ENCODE data around the gene CRKL.
"Not testable (repeated sequence)": the region's sequence is repeated elsewhere in the genome, so short reads cannot be mapped to it uniquely, and the experiment has no call there.

Gene CRKL

DNA sequence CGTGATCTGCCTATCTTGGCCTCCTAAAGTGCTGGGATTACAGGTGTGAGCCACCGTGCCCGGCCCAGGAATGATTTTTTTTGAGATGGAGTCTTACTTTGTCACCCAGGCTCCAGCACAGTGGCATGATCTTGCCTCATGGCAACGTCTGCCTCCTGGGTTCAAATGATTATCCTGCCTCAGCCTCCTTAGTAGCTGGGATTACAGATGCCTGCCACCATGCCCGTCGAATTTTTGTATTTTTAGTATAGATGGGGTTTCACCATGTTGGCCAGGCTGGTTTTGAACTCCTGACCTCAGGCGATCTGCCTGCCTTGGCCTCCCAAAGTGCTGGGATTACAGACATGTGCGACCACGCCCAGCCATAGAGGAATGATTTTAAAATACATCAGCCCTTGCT lies 17.8 kb downstream of the CRKL start:
- DNase-seq = not testable (repeated sequence)

DNA sequence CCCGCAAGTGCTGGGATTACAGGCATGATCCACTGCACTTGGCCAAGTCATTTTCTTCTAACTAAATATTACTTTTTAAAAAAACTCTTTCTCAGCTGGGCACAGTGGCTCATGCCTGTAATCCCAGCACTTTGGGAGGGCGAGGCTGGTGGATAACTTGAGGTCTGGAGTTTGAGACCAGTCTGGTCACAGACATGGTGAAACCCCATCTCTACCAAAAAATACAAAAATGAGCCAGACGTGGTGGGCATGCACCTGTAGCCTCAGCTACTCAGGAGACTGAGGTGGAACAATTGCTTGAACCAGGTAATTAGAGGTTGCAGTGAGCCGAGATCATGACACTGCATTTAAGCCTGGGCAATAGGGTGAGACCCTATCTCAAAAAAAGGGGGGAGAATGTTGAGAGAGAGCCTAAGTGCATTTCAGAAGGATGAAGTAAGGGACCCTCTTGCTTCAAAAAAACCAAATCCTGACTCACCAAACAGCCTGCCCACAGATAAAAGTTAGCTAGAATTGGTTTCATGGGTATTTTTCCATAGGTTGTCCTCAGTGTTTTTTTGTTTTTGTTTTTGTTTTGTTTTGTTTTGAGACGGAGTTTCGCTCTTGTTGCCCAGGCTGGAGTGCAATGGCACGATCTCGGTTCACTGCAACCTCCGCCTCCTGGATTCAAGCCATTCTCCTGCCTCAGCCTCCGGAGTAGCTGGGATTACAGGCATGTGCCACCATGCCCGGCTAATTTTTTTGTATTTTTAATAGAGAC lies 18.8 kb downstream of the CRKL start:
- DNase-seq = not testable (repeated sequence)

DNA sequence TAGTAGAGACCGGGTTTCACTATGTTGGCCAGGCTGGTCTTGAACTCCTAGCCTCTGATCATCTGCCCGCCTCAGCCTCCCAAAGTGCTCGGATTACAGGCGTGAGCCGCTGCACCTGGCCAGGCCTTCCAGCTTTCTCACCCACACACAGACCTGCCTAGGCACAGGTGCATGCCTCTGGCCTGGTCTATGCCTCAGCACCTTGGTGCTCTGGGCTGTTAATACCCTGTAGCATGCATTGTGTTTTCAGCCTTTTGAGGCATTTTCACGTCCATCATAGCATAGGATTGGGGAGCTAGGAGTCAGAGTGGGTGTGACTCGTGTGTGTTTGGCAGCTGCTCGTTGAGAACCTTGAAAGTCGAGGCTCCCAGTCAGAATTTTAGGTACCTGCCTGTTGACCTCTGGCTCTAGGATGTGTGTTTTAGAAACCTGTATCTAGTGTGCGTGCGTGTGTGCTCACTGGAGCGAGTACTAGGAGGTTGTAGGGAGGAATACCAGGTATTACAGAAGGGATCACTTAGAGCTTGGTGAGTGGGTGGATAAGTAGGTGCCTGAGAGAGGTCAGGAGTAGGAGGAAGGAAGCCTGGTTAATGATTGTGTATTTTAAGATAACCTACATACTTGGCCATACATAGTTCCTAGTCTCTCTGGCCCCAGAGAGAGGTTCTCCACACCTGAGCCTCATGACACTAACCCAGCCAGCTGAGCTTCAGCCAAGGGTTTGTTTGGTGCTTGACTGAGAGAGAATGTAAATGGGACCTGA lies 20.0 kb downstream of the CRKL start:
- DNase-seq = no peak

DNA sequence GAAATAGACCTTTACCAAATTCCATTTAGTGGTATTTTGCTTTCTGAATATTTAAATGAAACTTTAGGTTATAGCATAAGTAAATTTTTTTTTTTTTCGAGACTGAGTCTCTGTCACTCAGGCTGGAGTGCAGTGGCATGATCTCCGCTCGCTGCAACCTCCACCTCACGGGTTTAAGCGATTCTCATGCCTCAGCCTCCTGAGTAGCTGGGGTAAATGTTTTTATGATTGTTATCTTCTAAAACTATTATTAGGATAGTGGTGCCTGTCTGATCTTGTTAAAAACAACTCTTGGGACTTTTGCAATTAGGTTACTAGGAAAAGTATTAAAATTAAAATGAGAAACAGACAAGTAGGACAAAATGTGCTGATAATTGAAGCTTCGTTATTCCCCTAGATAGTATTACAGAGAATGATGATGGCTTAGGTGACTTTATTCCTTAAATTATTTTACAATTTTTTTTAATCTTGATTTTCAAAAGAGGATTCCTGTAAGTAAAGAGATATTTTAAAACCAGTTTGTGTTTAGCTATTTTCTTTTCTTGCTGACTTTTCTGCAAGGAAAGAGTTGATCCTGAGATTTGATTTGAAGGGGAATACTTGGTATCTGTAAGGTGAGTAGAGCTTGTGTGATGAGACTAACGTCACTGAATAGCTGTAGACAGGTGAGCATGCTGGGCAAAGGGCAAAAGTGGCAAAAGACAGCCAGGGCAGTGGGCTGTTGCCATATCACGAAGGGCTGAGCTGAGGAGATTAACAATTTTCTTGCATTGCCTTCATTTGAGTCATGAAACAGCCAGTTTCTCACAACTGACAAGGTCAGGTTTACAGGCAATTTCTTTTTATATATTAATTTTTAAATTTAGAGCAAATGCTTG lies 20.8 kb downstream of the CRKL start:
- no peak for DNase-seq

DNA sequence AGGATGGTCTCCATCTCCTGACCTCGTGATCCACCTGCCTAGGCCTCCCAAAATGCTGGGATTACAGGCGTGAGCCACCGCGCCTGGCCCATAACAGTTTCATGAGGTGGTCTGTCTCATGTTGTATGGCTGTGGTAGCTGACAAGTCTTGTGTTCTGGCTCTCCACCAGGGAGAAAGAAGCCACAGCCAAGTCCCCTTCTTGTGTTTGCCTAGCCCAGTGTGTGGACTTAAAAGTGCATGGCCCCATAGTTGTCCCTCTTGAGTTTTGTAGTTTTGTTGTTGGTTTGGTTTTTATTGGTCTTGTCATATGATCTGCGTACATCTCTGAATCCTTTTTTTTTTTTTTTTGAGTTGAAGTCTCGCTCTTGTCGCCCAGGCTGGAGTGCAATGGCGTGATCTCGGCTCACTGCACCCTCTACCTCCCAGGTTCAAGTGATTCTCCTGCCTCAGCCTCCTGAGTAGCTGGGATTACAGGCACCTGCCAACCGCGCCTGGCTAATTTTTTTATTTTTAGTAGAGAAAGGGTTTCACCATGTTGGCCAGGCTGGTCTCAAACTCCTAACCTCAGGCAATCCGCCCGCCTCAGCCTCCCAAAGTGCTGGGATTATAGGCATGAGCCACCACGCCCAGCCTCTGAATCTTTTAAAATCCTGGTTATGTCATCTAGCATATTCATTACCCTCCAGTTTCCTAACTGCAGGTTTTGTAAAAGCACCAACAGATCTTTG lies 22.4 kb downstream of the CRKL start:
- not testable (repeated sequence) for DNase-seq

DNA sequence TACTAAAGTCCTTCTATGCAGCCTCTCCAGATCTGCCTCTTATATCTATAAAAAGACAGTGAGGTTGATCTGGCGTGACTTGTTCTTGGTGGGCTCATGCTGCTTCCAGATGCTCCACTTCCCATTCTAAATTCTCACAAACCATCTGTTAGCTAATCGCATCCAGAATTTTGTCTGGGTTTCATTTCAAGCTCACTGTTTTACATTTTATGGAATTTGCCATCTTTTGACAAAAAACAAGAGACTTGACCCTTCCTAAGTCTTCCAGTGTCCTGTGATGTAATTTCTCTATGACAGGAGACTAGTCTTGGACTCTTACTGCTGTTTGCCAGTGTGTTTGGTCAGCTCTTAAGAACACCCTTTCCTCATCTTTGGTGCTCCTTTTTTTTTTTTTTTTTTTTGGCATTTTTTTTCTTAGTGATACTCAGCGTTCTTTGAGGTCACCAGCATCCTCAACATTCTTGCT lies 23.0 kb downstream of the CRKL start:
- DNase-seq = peak; percentile 23

DNA sequence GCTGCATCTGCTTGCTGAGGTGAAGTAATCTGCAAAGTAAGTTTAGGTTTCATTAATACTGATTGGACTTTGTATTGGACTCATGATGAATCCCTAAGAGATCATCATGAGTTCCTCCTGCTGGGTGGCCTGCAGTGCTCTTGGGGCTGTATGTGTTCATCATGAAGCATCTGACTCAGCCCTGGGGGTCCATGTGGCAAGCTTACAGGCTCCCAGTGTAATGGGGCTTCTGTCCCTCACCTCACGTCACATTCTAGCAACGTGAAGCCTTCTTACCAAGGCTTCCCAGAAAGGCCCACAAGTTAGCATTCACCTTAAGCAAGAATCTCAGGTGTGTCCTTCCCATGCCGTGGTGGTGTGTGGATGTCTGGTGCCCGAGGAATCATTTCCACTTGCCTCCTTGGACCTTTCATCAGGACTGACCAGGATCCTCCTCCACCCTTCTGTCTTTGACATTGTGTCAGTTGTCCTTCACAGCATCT lies 23.7 kb downstream of the CRKL start:
- DNase-seq = peak; percentile 34

DNA sequence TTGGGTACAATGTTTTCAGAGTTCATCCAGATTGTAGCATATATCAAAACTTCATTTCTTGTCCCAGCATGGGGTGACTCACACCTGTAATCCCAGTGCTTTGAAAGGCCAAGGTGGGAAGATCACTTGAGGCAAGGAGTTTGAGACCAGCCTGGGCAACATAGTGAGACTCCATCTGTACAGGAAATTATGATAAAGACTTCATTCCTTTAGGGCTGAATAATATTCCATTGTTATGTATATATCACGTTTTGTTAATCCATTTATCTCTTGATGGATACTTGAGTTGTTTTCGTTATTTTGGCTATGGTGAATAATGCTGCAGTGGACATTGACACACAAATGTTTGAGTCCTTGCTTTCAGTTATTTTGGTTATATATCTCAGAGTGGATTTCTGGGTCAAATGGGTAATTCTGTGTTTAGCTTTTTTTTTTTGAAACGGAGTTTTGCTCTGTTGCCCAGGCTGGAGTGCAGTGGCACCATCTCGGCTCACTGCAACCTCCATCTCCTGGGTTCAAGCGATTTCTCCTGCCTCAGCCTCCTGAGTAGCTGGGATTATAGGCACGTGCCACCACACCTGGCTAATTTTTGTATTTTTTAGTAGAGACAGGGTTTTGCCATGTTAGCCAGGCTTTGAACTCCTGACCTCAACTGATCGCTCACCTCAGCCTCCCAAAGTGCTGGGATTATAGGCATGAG lies 25.1 kb downstream of the CRKL start:
- DNase-seq = not testable (repeated sequence)

DNA sequence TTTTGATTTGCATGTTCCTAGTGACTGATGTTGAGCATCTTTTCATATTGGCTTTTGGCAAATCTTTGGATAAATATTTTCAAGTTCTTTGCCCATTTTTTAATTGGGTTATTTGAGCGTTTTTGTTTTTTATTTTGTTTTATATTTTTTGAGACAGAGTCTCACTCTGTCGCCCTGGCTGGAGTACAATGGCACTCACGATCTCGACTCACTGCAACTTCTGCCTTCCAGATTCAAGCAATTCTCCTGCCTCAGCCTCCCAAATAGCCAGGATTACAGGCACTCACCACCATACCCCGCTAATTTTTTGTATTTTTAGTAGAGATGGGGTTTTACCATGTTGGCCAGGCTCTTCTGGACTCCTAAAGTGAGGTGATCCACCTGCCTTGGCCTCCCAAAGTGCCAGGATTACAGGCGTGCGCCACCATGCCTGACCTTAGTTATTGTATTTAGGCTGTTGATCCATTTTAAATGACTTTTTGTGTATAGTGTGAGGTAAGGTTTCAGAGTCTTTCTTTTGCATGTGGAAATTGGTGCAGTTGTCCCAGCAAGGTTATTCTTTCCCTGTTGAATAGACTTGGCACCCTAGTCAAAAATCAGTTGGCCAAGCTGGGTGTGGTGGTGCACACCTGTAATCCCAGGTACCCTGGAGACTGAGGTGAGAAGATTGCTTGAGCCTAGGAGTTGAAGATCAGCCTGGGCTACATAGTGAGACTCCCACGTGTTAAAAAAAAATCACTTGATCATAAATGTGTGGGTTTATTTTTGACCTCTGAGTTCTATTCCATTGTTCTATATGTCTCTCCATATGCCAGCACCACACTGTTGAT lies 26.1 kb downstream of the CRKL start:
- no peak for DNase-seq

DNA sequence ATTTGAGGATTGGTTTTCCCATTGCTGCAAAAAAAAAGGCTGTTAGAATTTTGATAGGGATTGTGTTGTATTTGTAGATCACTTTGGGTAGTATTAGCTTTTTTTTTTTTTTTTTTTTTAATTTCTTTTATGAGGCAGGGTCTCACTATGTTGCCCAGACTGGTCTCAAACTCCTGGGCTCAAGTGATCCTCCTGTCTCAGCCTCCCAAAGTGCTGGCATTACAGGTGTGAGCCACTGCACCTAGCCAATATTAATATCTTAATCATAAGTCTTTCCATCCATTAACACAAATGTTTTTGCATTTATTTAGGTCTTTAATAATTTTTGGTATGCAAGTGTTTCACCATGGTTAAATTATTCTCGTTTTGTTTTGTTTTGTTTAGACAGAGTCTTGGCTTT lies 26.8 kb downstream of the CRKL start:
- no peak for DNase-seq

DNA sequence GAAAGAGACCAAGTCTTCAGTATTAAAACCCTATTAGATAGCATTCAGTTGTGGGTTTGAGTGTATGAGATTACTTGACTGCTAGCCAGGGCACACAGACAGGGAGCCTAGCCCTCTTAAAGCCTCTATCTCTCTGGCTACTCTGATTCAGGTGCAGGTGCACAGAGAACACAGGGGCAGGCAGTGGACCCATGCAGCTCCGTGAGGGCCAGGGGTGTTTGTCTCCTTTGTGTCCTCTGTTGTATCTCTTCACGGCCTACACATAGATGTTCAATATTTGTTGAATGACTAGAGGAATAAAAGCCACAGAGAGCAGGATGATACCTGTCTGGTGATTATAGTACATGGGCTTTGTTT lies 28.3 kb downstream of the CRKL start:
- no peak for DNase-seq

DNA sequence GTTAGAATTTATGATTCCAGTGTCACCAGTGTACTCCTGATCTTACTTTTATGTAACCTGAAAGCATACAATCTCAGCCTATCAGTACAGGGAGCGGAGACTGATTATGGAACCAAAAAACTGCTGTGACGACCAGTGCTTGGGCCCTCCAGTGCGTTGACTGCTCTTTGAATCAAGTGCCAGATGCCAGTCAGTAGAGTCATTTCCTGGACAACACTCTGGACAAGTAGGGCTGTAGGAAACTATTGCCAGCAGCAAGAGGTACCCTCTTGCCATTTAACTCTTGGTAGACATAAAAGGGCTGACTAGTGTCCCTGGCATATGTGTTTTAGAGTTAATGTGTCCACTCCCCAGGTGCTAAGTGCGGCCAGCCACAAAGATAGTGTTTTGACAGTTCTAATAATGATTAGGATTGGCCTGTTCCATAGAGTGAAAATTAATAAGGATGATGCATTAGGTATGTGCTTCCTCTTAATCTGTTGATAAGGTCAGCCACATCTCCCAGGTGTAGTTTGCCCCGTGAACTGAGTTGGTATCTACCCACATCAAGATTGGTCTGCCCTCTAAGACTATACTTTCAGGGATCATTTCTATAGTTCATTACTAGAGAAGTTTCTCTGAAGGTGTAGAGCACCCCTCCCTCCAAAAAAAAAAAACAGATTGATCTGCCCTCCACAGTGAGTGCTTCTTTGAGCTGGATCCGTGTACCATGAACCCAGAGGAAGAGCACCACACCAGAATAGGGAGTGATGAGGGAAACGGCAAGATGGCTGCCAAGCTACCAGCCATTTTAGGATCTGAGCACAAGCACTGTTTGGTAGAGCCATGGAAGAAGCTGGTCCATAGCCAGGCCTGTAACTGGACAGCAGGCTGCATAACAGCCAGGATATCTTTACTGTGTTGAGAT lies 29.1 kb downstream of the CRKL start:
- no peak for DNase-seq

DNA sequence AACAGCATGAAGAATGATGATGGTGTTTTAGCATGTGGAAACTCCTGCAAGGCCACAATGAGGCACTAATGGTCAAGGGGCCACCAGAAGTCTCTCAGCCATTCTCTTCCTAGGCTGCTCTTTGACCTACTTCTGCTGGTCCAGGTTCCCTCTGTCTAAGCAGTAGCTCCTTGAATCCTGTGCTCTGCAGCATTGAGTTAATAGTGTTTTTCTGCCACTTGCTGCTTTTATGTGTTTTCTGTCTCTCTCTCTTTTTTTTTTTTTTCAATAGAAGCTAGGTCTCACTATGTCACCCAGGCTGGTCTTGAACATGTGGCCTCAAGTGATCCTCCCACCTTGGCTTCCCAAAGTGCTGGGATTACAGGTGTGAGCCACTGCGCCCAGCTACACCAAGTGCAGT lies 29.8 kb downstream of the CRKL start:
- no peak for DNase-seq

DNA sequence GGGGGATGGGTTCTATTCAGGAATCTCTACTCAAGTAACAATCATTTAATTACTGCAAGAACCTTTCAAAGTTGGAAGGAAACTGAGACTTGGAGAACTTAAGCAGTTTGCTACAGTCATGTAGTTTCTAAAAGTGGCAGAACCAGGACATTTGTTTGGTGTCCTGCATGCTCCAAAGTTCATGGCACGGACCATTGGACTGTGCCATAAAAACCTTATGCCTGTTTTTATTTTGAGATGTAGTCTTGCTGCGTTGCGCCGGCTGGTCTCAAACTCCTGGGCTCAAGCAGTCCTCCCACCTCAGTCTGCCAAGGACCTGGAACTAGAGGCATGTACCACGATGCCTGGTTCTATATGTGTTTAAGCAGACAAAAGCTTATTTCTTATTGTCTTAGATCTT lies 31.2 kb downstream of the CRKL start:
- no peak for DNase-seq

DNA sequence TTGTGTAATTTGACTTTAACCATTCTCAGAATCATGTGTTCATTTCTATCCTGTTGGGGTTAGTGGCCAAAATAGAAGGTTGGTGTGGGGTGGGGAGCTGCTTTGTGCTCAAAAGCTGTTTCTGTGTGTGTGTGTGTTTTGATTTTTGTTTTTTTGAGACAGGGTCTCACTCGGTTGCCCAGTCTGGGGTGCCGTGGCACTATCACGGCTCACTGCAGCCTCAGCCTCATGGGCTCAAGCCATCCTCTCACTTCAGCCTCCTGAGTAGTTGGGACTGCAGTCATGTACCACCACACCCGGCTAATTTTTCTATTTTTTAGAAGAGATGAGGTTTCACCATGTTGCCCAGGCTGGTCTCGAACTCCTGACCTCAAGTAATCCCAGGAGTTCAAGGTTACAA lies 31.8 kb downstream of the CRKL start:
- DNase-seq = no peak

DNA sequence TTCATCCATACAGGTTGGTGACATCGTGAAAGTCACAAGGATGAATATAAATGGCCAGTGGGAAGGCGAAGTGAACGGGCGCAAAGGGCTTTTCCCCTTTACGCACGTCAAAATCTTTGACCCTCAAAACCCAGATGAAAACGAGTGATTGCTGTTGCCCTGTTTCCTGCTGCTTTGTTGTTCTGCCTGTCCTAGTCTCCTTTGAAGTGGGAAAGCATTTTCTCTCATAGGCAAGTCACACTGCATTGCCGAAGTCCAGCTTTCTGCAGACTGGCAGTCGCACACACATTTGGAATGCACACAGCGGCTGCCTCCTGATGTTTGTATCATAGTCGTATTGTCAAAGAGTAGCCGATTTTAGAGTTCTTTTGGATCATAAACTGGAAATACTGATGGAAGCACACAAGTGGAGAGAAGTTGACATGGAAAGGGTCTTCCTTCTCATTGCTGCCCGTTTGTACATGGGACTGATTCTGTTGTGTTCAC lies 32.5 kb downstream of the CRKL start:
- no peak for DNase-seq

DNA sequence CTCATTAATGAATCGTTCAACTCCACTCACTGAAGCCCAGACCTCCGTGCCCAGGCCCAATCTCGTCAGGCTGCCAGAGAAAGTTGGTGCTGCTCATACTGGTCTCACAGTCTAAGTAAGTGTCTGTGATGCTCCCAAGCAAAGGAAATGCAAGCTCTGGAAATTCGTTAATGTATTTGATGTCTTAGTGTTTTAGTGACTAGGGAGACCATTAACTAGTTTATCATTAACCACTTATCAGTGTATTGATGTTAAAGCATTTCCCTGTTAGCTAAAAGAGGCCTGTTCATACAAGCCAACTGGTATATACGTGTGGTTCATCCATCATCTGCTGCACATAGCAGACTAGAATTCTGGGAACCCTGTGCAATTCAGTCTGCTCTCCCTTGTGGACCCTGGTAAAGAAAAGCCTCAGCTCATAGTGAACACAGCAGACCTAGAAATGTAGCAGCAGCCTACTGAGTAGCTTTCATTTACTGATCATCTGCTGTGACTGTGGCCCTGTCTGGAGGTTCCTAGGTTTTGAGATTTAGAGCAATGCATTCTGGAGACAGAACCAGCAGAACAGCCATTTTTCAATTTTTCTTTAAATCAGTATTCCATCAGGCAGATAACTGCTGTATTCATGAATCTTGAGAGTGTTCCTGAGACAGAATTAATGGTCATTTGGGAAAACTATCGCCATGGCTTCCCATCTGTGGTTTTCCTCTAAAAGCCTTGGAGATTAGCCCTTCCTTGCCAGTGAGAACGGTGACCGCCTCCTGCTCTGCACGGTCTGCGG lies 34.1 kb downstream of the CRKL start:
- DNase-seq = no peak

DNA sequence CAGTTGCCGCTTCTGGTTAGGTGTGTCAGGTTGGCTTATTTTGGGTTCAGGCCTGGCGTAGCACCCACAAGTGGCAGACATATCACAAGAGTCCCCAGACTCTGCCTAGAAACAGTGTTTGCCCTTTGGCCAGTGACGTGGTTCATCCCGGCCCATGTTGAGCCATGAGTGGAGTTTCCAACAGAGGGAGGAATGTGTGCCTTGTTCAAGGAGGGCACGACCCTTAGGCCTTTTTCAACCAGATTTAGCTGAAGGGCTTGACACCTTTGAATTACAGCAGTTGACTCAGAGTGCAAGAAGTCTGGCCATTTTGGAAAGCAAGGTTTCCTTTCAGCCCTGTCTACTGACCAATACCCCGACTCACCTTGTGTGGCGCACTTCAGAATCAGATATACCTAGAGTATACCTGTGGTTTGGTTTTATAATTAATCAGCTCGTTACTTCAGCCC lies 34.7 kb downstream of the CRKL start:
- no peak for DNase-seq
